HG02759 (cell line): Measurements from ENCODE around the gene CNGB1.

ENCODE experiments used
- ATAC-seq: cut with Tn5 transposase; IDR thresholded peaks from one replicate; pipeline ENCODE4 v1.9.1; 2021; ENCODE audit warnings: mild to moderate bottlenecking, moderate library complexity; ENCODE audit not compliant: unreplicated experiment

Gene CNGB1

DNA sequence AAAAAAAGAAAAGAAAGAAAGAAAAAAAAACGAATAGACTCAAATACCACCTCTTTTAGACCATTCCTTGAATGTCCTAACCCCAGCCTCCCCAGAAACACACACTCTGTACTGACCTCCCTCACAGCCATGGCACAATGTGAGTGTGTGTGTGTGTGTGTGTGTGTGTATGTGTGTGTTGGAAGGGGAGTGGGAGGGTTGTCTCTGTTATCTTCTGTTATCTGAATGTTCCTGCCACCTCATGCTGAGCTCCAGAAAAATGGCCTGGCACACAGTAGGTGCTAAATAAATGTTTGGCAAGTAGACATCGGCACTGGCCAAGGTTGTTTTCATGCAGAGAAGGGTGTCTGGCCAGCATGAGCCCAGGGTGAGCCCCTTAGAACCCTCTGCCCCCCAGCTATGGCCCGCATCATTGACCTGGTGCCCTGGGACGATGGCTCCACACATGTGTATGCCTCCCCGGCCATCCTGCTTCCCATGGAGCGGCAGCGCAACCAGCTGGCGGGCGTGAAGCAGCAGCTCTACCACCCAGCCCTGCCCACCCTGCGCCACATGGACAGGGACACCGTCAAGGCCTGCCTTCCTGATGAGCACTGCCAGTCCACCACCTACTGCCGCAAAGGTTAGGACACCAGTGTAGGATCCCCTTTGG is 6.6 kb upstream of the CNGB1 start:
- no peak for ATAC-seq

DNA sequence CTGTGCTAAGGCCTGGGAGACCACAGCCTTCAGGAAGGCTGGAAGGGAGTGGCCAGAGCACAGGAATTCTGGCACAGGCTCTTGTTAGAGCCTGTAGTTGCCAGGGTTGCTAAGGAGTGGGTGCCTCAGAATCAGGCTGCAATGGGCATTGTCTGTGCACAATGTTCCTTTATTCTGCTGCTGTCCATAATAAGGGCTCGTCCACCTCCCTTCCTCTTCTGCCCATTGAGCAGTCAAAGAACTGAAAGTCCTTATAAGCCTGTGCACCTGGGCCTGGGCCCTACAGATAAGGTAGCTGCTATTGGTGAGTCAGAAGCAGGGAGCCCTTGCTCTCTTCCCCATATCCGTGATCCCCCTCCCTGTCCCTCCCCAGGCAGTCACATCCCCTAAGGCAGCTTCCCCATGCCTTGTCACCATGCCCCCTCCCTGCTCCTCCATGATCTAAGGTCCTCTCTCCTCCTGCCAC is 5.4 kb upstream of the CNGB1 start:
- no peak for ATAC-seq

DNA sequence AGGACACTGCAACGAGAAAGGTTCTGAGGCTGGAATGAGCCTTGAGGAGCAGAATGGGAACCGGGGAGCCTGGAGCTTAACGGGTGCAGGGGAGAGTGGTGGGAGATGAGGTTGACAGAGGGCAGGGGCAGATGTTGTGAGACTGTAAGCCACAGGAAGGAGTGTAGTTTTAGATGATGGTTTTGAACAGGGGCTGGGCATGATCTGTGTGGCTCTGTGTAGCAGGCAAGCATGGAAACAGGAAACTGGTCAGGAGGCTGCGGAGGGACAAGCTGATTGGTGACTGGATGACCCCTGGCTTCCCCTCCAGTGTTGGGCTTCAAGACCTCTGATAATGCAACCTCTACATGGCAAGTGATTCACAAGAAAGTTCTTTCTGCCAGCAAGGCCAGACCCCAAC is 1.4 kb upstream of the CNGB1 start:
- no peak for ATAC-seq

DNA sequence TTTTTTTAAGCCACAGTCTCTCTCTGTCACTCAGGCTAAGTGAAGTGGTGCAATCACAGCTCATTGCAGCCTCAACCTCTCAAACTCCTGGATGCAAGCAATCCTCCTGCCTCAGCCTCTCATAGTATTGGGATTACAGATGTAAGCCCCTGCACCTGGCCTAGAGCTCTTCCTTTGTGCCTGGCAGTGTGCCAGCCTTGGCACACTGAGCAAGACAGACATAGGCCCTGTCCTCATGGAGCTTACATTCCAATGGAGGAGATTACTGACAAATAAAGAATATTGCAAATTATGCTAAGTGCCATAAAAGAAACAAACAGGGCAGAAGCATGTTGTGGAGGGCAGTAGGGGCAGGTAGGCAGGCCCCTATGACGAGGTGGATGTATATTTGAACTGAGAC is 920 bp upstream of the CNGB1 start:
- no peak for ATAC-seq

DNA sequence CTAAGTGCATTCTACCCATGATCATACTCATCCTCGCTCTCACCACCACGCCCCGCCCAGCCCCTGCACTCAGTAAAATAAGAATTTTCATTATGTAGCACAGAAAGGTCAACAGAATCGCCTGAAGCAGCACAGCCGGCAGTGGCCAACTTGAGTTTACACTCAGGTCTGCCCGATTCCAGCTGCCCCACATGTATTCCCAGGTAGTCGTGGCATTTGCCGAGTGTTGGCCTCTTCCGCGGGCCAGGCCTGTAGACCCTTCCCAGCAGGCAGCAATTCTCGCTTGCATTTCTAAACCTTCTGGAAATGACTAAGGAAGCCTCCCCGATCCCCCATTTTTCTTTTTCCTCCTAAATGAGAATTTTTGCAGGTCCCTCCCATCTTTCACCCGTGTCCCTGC is 609 bp downstream of the CNGB1 start:
- ATAC-seq: no peak

DNA sequence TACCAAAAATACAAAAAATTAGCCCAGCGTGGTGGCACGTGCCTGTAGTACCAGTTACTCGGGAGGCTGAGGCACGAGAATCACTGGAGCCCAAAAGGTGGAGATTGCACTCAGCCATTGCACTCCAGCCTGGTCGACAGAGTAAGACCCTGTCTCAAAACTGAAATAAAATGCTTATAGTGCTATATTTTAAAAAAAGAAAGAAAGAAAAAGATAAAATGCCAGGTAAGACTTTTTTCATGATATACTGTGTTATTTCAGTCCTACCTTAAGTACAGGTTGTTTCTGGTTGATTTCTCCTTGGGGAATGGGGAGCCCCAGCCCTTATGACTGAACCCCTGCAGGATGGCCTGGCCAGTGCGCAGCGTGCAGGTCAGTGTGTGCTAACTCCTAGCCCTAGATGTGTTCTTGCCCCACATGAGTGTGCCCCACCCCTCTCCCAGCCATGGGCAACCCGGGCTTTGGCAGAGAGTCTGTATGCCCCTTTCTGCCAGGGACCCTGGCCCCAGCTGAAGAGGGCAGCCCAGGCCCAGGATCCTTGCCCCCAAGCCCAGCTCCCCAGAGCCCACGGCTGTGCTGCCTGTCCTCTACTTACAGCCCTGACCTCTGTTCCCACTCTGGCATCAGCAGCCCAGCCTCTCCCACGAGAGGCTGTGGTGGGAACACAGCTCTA is 1.3 kb downstream of the CNGB1 start:
- no peak for ATAC-seq

DNA sequence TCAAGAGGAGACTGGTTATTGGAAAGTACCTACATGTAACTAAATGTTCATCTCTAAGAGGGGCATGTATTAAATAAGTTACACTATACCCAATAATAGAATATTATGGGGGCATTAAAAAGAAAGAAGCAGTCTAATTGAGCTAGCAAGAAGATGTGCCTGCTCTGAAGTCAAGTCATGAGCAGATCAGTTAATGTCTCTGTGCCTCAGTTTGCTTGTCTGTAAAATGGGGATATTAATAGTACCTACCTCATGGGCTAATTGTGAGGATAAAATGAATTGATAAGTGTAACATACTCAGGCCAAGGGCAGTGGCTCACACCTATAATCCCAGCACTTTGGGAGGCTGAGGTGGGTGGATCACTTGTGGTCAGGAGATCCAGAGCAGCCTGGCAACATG is 3.0 kb downstream of the CNGB1 start:
- no peak for ATAC-seq

DNA sequence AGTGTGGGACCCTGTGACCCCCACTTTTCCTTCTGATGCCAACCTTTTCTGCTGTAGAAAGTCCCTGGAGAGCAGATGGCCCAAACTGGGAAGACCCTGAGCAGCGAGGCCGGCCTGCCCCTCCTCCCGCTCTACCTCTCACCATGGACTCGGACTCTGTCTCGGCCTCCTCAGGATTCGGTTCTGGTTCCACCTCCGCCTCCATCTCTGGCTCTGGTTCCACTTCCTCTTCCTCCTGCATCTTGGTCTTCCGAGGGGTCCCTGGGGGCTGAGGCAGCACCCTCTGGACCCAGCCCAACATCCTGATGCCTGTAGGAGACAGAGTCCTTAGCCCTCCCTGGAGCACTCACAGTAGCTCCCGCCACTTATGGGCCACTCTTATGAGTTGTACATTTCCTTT is 3.9 kb downstream of the CNGB1 start:
- ATAC-seq: no peak

DNA sequence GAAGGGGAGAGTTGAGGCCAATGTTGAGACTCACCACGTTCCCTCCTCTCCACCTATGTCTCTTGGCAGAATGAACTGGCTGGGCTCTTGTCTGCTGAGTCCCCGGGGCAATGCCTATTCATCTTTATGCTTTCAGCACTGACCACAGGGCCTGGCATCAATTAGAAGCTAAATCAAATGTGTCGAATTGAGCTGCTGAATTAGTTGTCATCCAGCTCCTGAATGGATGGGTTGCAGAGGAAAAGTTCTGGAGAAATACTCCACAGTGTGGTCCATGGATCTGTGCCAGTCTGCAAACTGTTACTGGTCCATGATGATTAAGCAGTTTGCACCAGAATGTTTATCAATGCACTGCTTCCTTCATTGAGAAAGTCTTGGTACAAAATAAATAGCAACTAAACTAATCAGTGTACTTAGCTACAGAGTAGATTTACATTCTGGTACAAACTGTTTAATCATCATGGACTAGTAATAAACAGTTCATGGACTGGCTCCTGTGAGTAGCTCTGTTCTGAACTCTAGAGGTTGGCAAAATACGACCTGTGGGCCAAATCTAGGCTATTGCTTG is 4.6 kb downstream of the CNGB1 start:
- no peak for ATAC-seq

DNA sequence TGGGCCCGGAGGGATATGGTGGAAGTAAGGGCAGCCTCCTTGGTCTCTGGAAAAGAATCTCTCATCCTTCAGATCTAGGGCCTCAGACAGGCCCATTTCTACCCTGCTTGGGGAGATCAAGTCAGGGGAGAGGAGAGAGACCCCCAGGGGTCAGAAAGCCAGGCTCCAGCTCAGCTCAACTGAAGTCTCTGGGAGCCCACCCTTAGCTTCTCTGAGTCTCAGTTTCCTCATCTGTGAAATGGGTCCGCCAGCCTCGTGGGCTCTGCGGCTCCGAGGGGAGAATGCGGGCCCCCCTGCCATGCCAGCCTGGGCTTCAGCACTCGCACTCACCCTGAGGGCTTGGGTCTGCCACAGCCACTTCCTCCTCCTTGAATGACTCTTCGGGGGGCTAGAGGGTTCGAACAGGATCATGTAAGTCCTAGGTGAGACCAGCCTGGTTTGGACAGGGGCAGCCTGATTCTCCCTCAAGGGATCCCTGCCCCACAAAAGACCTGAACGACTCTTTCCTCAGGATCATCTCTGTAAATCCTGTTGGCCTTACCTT is 6.7 kb downstream of the CNGB1 start:
- no peak for ATAC-seq

DNA sequence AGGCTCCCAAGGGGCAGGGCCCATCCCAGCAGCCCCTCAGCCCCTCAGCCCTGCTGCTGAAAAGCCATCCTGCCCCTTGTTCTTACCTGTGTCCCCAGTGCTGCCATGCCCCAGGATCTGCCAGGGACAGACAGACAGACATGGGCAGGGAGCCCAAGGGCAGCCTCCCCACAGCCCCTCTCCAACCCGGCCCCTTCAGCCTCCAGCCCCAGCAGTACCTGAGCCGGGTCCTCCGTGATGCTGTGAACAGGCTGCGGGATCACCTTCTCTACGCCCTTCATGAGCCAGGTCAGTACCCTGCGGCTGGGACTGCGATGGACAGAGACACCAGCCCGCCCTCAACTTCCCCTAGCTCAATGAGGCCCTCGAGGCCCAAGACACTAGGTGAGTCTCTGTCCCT is 8.2 kb downstream of the CNGB1 start:
- no peak for ATAC-seq

DNA sequence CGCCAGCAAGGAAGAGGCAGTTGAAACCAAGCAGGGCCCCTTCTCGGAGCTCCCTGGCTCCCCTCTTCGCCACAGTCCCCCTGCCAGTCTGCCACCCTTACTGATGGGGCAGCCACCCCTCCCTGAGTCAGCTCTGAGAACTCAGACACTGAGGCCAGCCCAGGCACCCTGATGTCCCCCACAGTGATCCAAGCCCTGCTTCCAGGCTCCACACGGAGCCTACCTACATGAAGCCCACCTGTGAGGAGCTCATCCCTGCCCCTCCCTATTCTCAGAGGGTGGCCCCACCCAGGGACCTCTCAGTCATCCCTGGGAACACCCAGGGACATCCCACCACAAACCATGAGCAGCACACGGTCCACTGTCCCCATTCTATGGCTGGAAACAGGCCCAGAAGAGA is 8.9 kb downstream of the CNGB1 start:
- no peak for ATAC-seq

DNA sequence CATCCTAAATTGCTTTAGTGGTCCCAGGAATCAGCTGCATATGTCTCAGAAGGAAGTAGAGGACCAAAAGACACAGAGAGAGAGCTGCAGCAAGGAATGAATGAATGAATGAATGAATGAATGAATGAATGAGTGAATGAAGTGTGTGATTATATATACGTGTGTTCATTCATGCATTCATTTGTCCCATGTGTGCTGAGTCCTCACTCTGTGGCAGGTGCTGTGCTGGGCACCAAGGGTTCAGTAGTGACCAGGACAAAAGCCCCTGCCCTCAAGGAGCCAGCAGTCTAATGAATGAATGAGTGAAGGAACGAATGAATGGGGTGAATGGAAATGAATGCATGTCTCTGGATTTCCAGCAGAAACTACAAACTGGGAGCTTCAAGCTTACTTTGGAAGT is 9.4 kb downstream of the CNGB1 start:
- ATAC-seq: no peak

DNA sequence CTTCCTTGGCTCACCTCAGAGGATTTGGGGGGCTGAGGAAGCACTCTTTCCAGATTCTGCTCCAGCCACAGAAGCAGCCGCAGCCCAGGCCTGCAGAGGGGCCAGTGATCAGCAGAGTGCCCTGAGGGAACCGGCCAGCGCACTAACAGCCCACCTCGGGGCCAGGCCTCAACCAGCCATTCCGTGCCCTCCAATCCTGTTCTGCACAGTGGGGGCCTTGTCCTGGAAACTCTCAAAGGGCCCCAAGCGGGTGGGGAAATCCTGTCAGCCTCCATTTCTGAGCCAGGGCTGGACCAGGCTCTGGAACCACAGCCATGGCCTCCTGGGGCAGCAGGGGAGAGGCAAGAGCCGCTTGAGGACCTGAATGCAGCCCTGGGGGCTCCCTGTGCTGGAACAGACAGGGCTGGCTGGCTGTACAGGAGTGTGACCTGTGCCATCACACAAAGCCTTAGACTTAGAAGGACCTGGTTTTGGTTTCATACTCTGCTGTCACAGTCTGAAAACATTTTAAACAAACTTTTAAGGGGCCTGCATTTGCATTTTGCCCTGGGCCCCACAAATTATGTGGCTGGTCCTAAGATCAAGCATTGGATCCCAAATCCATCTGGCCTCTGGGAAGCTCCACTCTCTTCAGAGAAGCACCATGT is 10.0 kb downstream of the CNGB1 start:
- ATAC-seq: no peak

DNA sequence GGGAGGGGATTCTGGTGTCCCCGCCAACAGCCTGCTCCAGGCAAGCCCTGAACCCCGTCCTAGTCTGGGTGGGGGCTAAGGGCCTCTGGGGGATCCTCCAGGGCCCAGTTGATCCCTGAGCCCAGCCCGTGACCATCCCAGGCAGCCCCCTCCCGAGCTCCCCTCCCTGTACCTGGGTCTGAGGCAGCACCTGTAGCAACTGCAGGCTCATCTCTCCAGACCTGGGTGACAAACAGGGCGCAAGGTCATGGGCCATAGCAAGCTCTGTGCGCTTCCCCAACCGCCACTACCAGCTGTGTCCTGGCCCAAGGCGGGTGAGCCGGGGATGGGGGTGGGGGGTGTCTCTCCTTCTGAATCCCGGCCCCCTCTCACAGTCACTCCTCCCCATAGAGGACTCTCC is 10.6 kb downstream of the CNGB1 start:
- no peak for ATAC-seq

DNA sequence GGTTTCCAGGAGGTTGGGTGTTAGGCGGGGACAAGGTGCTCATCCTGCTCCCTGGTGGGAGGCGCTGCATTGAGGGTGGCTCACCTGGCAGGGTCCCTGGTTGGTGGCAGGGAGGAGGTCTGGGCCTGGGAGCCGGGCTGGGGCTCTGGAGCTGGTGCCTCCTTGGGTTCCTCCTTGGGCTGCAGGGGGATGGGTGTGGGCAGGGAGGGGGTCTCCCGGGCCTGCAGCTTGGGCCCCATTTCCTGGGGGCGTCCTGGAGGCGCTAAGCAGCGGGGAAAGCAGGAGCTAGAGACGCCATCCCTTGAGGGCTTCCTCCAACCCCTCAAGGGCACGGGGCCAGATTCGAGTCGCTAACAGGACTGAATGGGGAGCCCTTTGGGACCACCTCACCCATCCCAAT is 11.1 kb downstream of the CNGB1 start:
- no peak for ATAC-seq

DNA sequence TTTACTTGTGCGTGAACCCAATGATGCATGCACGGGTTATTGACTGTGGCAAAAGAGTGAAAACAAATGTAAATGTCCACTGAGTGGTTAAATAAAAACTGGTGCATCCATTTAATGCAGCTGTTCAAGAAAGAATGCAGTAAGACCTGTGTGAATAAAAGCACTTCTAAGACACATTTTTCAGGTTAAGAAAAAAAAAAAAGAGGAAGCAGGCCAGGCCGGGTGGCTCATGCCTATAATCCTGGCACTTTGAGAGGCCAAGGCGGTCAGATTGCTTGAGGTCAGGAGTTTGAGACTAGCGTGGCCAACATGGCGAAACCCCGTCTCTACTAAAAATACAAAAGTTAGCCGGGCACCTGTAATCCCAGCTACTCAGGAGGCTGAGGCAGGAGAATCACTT is 11.8 kb downstream of the CNGB1 start:
- no peak for ATAC-seq

DNA sequence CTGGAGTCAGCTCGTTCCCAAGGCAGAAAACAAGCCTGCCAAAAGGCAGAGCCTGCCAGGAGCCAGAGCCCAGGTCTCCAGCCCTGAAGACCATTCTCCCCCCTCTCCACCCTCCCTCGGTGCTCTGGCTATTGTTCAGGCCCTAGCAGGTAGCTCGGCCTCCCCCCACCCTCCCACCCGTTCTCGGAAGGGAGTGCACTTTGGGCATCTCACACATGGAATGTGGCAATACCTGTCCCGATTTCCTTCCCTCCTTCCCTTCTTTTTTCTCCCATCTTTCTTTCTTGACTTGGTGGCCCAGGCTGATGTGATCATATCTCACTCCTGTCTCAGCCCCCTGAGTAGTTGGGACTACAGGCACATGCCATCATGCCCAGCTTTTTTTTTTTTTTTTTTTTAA is 12.4 kb downstream of the CNGB1 start:
- ATAC-seq: no peak

DNA sequence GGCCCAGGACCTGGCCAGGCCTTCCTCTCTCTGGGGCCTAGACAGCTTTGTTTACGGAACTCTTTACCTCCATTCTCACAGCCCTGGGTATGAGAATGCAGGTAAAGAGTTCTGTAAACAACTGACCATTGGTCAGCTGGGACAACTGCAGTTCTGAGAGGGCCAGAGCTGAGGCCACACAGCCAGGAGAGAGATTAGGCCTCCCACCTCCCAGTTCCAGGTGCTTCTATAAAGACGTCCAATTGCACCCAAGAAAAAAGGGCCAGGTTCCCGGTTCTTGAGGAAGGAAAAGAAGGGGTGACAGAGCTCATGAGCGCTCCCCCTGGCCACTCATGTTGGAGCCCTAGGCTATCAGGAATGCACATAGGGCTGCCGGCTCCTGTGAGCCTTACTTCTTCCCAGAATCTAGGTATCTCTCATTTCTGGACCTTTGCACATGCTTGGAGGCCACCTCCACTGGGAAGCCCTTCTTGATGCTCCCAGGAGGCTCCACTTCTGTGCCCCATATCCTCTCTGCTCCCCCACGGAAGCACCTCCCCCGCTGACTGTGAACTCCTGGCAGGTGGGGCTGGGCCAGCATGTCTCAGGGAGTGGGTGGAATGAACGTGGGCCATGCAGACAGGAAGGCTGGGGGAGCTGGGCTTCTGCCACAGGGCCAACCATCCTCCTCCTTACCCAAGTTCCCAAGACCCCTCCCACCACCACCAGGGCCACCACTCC is 13.1 kb downstream of the CNGB1 start:
- no peak for ATAC-seq

DNA sequence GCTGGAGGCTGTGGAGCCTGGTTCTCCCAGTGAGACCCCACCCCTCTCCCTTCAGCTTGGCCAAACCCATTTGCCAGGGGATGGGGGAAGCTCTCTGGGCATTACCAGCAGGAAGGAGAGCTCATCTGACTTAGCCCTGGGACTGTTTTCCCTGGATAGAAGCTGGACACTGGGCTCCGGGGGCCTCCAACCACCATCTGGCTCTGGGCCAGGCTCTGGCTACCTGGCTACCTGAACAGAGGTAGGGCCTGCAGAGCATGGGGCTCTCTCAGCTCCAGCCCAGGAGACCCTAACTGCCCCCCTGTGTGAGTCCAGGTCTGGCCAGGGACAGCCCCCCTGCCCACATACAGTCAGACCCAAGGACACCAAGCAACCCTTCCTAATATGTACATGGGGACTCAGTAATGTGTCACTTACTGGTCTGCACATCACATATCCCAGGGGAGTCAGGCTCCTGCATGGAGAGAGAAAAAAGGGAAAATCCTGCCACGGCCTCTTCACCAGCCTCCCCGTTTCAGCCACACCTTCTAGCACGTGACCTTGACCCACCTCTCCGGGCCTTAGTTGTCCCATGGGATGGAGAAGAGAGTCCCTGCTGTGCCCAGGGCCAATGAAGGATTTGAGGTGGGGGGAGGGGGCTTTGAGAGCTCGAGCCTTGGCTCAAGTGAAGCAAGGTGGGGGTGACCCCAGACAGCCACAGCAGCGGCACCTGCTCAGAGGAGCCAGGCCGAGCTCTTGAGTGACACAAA is 13.8 kb downstream of the CNGB1 start:
- ATAC-seq: no peak
